ENCODE results near the gene SPP2.

The SPP2 gene

GRCh38 chr2:234050455-234051135, at the start of gene SPP2:
Gene SPP2 (plus strand): TSS chr2:234050702. CDS start chr2:234050787, 85 bp downstream.
- DNase-seq, result no peak

- peak; percentile 27 for DNase-seq
Observed at GRCh38 chr2:234001380-234002160, 48.9 kb upstream of the SPP2 start.

GRCh38 chr2:234002281-234002680, 48.2 kb upstream of the SPP2 start:
- DNase-seq, result no peak

GRCh38 chr2:234003972-234004617, 46.4 kb upstream of the SPP2 start:
- DNase-seq, result no peak

GRCh38 chr2:234005126-234005525, 45.4 kb upstream of the SPP2 start:
- DNase-seq, result no peak

GRCh38 chr2:234006501-234006900, 44.0 kb upstream of the SPP2 start:
- no peak for DNase-seq

- DNase-seq, result no peak
Observed at GRCh38 chr2:234014427-234014826, 36.1 kb upstream of the SPP2 start.

GRCh38 chr2:234015861-234016260, 34.6 kb upstream of the SPP2 start:
- DNase-seq, result no peak

GRCh38 chr2:234019896-234020295, 30.6 kb upstream of the SPP2 start:
- no peak for DNase-seq

- no peak for DNase-seq
Observed at GRCh38 chr2:234020332-234020731, 30.2 kb upstream of the SPP2 start.

- no peak for DNase-seq
Observed at GRCh38 chr2:234022424-234022823, 28.1 kb upstream of the SPP2 start.

- DNase-seq, result no peak
Observed at GRCh38 chr2:234024304-234024703, 26.2 kb upstream of the SPP2 start.

- DNase-seq, result peak; percentile 34
Observed at GRCh38 chr2:234025466-234025865, 25.0 kb upstream of the SPP2 start.

- DNase-seq, result no peak
Observed at GRCh38 chr2:234025891-234026401, 24.6 kb upstream of the SPP2 start.

GRCh38 chr2:234026693-234027254, 23.7 kb upstream of the SPP2 start:
- peak; percentile 35 for DNase-seq

- DNase-seq, result no peak
Observed at GRCh38 chr2:234027641-234028040, 22.9 kb upstream of the SPP2 start.

GRCh38 chr2:234029150-234029733, 21.3 kb upstream of the SPP2 start:
- DNase-seq, result no peak

- DNase-seq, result no peak
Observed at GRCh38 chr2:234031207-234031606, 19.3 kb upstream of the SPP2 start.

- DNase-seq, result peak; percentile 78
Observed at GRCh38 chr2:234032279-234032856, 18.1 kb upstream of the SPP2 start.

- DNase-seq, result no peak
Observed at GRCh38 chr2:234033174-234033573, 17.3 kb upstream of the SPP2 start.

- no peak for DNase-seq
Observed at GRCh38 chr2:234033885-234034284, 16.6 kb upstream of the SPP2 start.

- no peak for DNase-seq
Observed at GRCh38 chr2:234038076-234038802, 12.3 kb upstream of the SPP2 start.
